HG03196 (cell line): Measurements from ENCODE around the gene BTBD16.

Experiments
- ATAC-seq: cut with Tn5 transposase; IDR thresholded peaks from one replicate; pipeline ENCODE4 v1.9.1; 2021; ENCODE audit not compliant: unreplicated experiment

BTBD16 gene

DNA sequence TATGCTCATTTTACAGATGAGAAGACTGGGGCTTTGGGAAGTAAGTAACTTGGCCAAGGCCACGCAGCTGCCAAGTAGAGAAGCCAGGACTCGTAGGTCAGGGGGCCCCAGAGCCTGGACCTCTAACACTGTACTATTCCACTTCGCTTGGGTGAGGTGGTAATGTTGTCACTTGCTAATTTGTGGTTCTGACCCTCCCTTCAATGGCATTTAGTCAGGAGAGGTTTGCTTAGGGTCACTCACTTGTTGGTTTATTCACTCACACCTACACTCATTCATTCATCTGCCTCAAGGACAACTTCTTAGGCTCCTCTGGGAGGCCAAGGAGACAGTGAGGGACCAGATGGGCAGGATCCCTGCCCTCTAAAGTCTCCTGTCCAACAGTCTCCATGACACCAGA lies 21.3 kb downstream of the BTBD16 start:
- no peak for ATAC-seq

DNA sequence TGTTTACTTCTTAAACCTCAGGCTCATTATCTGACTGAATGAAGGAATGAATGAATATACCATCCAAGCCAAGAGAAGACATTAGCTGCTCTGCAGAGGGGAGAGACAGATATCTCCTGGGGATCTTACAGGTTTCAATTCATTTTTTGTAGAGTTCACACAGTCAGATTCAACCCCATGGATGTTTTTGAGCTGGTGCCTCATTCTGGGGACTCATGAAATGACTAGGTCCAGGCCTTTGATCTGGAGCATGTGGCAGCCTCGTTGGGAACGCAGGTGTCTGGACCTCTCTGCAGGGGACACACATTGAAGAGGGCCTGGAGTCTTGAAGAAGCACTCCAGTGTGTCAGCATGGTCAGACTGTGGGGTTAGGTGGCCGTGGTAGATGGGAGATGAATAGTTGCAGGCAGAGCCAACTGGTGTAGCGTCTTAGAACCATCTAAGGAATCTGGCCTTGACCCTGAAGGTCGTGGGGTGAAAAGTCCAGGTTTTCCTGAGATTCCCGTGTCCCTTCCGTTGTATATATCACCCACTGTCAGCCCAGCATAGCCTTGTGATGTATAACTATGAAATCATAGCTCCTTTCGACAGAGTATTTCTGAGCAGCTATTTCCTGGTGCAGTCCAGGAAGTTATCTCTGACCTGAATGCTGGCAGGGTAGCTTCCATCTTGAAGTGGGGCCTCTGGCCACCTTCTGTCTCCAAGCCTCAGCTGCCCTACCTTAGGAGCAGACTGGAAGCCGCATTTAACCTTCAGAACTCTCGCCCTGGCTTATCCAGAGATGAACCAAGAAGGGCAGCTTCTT lies 22.3 kb downstream of the BTBD16 start:
- no peak for ATAC-seq

DNA sequence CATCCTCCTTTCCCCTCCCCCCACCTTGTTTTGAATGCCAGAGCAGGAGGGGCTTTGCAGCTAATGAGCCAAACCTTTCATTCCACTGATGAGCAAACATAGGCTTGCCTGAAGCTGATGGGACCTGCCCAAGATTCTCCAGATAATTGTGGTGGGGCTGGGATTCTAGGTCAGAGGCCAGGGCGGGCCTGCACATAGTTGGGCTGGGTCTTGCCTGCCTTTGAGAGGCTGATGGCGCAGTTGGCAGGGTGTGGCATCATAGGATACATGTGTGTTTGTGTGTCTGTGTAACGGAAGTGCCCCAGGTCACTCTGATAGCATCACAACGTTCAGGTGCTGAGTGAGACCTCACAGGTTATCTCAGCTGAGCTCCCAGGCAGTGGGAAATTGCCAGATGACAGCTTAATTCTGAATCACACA lies 22.9 kb downstream of the BTBD16 start:
- no peak for ATAC-seq

DNA sequence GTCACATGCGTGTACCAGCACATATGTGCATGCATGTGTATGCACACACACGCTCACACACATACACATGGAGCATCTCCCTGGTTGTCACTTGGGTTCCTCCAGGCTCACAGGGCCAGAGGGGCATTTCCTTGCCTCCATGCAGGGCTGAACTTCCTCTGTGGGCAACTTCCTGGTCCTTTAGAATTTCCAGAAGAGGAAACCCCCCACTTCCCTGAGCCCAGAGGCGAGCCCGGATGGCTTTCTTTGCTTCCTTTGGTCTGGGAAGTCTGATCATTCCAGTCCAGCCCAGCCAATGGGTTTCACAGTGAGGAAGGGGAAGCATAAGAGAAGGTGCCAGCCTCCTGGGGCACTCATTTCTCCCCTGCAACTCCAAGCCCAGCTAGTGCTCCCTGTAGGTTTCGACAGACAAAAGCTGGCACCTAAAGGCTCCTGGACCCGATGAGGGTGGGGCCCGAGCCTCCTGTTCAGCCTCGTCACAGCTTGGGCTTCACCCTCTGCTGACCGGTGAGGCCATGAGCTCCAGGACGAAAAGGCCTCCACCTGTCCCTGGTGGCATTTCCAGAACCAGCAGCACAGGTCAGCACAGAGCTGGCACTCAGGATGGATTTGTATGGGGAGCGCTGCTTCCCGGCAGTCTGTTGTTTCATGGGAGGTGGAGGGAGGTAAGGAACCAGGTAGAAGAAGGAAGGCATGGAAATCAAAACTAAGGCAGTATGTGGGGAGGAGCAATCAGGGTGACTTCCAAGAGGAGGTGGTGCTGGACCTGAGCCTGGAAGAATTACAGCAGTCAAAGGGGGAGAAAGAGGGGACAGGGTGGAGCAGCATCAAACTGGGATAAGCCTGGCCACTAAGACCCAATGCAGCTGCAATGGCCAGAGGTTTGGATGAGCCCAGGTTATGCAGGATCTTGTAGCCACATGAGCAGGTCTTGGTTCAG lies 23.7 kb downstream of the BTBD16 start:
- ATAC-seq = no peak

DNA sequence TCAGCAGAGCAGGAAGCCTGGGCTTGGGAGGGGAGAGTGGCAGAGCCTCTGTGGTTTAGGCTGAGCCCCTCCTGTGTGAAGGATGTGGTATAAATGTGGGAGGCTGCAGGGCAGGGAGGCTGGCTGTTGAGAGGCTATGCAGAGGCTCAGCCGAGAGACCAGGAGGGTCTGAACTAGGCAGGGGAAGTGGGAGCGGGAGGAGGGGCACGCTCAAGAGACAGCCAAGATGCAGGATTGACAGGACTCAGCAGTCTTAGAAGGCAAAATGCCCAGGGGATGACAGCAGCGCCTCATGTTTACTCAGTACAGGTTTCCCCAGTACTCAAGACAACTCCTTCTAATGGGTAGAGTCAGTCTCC lies 24.3 kb downstream of the BTBD16 start:
- ATAC-seq = no peak

DNA sequence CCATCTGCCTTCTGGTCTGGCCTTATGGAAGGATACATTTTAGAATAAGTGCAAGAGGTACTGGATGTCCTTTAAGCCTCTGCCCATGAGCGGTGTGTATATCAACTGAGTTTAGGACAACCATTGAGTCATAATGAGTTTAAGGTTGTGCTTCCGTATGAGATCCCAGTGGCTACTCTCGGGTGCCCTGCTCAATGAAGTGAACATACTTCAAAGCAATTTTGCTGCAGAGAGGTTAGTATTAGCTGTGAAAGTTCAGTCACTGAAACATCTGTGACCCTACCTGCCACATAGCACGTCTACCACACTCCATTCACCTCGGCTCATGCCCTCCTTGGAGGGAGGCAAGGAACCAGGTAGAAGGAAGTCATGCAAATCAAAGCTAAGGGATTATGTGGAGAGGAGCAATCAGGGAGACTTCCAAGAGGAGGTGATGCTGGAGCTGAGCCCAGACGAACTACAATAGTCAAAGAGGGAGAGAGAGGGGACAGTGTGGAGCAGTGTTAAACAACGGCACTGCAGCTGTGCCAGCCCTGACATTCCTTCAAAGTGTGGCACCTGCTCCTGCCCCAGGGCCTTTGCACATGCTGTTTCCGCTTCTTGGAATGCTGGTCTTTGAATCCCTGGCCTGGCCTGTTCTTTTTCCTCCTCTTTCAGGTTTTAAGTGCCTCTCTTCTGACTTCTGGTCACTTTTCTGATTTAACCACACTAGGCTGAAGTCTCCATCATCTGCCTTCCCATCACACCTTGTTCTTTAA lies 25.4 kb downstream of the BTBD16 start:
- no peak for ATAC-seq

DNA sequence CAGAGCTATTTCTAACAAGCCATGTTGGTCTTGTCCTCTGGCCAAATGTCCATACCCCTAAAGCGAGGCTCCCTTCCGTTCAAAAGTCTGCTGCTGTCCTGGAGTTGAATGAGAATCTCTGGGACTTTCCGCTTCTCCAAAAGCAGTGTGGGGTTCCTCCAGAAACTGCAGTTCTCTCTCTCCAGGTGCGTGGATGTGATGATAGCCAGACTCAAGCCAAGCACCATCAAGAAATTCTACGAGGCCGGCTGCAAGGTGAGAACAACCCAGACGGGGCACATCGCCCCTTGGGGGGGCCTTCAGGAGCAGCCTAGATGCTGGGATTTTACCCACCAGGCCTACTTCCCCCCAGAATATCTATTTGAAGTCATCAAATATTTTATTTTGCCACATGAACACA lies 26.5 kb downstream of the BTBD16 start:
- no peak for ATAC-seq

DNA sequence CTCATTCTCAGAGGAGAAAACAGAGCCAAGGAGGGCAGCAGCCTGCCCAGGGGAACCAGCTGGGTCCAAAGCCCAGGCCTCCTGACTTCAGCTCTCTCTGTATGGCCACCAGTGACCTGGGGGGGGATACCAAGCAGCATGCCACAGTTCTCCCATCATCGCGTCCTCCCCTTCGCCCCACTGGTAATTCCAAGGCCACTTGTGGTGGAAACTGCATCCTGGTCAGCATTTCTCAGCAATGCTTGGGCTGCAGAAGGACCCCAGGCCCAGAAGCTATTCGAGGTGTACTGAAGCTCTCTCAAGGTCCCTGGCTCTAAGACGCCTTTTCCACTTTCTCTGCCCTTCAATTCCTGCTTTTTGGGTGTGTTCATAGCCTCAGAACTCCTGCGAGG lies 27.1 kb downstream of the BTBD16 start:
- no peak for ATAC-seq

DNA sequence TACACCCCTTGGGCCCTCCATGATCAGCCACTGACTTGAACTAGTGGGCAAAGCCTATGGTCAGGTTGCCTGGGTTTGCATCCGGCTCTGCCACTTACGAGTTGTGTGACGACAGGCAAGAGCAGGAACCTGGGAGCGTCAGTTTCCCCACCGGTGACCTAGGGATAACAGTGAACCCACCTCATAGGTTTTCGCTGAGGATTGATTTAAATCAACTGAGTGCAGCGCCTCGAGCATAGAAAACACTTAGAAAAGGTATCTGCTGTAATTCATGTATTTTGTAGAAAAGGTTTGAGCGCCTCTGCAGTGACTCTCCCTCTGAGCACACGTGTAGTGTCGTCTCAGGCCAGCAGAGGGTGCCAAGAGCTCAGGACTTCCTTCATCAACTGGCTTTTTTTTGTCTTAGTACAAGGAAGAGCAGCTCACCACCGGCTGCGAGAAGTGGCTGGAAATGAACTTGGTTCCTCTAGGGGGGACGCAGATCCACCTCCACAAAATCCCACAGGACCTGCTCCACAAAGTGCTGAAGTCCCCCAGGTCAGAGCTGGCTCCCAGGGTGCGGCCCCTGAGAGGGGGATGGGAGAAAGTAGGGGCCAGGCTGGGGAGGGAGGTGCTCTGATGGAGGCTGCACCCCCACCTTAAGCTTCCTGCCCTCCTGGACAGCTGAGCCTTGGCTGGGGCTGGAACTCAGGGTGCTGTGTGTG lies 27.7 kb downstream of the BTBD16 start:
- peak; percentile 66 for ATAC-seq

DNA sequence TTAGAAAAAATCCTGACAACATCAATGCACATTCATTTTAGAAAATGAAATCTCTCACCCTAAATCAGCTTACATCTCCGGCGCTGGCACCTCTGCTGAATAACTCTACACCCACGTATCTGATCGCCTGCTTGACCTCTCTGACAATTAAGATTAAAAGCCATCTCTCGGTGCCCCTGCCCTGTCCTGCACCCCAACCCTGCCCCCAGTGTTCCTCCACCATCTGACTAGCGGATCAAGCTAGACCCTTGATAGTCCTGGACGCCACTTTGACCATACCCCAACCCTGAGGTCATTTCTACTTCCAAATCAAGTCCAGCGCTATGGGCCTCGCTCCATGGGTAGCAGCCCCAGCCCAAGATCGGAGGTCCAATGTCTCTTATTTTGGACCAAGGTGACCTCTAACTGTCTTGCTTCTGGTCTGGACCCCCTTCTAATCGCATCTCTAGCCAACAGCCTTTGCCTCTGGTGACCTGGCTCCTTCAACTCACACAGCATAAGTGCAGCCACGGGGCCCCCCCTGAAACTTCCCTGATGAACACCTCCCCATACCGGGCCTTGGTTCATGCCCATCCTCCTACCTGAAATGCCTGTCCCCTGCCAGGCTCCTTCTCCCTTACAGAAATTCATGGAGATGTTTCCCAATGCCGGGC lies 28.5 kb downstream of the BTBD16 start:
- no peak for ATAC-seq

DNA sequence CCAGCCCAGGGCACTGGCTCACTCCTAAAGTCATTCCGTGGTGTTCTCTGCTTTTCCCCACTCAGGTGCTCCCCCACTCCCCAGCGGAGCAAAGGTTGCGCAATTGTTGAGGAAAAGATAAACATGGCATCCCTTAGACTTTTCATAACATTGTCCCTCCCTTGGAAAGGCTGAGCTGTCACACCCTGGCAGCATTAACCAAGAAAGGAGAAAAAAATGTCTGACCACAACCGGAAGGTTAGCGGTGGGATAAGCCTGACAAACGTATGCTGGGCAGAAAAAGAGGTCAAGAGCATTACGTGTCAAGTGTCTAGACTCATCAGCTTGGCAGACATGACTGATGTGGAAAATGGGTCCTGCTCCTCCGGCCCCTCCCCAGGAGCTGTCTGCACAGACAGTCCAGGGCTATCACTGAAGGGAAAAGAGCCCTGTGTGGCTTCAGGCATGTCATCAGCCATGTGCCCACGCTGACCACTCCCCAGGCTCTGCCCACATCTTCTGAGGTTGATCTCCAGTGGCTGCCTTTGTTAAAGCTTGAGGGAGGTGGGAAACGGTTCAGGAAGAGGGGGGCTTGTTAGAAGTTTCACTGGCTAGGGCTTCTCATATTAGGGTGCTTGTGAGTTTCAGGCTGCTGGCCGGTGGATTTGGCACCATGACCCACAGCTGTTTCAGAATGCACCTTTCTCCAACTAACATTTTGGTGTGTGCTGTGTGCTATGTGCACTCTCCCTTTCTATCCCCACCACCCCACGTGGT lies 30.1 kb downstream of the BTBD16 start:
- no peak for ATAC-seq

DNA sequence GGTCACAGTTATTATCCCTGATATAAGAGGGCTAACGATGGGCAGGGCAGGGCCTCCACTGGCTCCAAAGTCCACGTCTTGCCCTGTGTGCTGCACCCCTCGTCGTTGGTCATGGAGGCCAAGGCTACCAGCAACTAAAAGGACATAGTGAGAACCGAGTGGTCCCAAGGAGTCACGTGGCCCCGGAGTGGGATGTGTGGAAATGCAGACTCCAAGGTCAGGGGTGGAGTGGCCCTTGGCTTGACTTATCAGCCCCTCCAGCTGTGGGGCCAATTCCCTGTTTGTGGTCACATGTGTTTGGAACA lies 30.7 kb downstream of the BTBD16 start:
- no peak for ATAC-seq

DNA sequence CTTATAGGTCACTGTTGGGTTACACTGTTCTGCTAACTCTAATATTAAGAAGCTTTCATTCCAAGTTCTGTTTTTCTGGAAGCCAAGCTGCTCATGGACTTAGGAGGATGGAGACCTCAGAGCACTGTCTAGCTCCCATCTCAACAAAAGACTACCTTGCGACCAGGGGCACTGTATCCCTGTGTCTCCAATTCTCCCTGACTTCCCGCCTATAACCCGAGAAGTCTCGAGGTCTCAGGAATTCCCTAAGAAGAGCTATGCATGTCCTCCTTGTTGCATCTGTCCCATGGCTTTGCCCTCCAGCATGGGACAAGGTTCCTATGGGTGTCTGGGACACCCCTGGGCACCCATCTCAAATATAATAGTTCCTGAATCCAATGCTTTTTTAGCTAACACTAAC lies 31.2 kb downstream of the BTBD16 start:
- no peak for ATAC-seq

DNA sequence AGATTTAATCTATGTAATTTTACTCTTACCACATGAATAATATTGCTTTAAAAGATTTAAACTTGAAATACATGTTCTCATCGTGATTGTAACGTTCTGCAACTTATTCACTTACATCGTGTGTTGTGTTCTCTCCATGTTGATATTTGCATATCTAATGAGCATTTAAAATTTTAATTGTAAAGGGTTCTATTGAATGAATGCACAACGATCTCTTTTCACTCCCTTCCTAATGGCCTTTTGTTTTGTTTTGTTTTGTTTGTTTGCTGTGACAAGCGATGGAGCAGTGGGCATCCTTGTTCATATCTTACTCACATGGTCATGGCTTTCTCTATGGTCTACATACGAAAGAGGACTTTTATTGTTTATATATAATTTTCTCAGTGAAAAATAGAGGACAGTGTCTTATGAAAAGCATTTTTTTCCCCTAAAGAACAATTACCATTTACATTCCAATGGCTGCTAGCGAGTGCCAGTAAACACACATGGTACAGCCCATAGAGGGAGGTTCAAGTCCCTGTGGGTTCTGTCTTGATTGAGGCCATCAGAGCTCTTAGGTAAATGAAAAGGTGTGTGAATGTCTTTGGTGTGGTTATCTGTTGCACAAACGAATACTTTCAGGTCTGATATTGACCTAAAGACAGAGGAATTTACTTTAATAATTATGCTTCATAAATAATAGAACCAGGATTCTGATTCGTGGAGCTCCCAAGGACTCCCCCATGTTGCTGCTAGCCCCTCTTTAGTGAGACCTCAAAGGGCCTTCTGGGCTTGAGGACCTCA lies 32.4 kb downstream of the BTBD16 start:
- no peak for ATAC-seq

DNA sequence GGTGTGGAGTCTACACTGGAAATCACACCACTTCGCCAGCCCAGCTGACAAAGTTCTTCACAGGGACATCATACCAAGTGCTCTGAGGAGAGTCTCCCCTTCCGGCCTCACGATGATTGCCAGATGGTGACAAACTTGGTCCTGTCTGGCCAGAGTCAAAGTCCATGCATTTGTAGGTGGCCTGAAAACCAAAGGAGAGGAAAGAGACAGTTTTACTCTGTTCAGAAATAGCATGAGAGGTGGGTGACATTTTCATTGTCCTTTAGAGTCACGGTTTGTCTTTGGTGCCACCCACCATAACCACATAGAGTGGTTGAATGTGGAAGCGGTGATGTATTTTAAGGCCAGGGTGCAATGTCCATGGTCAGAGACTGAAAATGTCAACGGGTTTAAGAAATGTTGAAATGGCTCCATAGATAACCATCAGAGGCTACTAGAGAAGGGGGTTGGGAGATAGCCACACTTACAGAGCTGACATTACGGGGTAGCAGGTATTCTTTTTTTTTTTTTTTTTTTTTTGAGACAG lies 33.0 kb downstream of the BTBD16 start:
- ATAC-seq = no peak

DNA sequence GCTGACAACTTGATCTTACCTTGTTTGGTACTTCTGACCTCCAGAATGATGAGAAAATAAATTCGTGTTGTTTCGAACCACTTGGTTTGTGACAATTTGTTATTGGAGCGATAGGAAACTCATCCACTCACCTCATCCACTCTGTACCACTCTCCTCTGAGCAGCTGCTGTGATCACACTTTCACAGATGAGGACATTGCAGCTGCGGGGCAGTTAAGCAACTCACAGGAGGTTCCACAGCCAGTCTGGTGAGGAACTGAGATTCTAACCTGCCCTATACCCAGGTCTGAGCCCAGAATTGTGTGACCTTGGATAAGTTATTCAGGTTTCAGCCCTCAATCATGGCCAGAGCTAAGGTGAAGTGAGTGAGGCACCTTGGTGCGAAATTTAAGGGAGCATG lies 35.2 kb downstream of the BTBD16 start:
- ATAC-seq = no peak

DNA sequence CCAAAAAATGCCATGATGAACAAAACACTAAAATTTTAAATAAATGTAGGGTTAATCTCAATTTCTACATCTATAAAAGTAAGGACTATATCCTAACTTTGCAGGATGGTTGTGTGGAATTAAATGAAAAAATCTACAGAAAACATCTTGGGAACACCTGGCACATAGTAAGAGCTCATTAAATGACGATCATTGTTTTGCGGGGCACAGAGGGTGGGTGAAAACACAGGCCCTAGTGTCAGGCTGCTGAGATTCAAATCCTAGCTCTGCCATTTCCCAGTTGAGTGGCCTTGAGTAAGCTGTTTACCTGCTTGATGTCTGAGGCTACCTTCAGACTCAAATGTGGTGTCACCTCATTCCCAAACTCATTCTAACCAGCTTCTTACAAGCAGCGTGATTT lies 35.6 kb downstream of the BTBD16 start:
- ATAC-seq = no peak

DNA sequence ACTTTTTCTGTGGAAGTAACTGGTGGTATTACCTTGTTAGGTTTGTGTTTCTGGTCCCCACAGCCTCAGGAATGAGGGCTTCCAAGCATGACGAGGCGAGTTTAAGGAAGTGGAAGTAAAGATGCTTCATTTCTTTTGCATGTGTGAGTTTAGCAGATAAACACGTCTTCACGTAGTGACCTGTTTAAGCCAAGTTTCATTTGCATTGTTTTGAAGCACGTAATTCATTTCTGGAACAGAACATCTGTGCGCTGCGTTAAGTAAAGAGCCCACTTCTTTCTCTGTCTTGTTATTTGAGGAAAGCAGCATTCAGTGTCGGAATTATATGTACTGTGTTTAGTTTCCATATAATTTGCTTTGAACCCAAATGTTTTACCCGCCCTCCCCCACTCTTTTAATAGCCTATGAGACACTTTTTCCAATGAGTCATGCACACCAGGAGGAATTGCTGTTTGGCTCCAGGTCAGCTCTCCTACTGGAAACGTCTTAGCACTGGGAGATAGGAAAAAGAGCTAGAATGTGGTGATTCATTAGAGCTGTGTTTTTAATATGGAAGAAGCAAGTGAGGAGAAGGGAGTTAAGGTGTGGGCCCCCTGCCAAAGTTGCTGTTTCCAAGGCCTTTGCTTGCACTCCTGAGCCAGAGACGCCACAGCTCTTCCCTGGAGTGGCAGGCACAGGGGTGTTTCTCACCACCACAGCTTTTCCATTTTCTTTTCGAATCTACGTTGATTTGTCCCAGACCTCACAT lies 36.7 kb downstream of the BTBD16 start:
- ATAC-seq = no peak
